HCEC 1CT (cell line): Measurements from ENCODE around the gene OR51D1.

Source experiments
- DNase-seq: peaks from one replicate; pipeline ENCODE4 v3.0.0-alpha.2; 2017

Gene OR51D1

DNA sequence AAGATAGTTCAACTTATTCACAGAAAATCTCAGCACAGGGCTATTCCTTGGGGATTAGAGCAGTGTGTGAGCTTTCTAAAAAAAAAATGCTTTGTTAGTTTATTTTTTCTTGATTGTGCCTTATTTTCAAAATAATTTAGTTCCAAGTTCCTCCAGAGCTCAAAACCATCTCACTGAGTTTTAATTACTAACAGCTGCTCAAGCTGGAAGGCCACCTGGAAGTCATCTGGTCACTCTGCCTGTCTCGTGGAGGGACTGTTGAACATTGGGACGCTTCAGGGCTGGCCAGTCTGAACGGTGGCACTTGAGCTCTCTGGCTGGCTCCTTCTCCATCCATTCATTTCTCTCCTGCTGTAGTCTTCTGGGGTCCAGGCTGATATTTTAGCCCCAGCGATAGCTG is 10.5 kb downstream of the OR51D1 start:
- no peak for DNase-seq

GRCh38 chr11:4654635-4655369 is 17.5 kb downstream of the OR51D1 start:
- DNase-seq: no peak

- DNase-seq: no peak
These were observed 21.6 kb downstream of the OR51D1 start for GRCh38 chr11:4658629-4659445.

GRCh38 chr11:4662876-4663275 is 25.6 kb downstream of the OR51D1 start:
- no peak for DNase-seq

DNA sequence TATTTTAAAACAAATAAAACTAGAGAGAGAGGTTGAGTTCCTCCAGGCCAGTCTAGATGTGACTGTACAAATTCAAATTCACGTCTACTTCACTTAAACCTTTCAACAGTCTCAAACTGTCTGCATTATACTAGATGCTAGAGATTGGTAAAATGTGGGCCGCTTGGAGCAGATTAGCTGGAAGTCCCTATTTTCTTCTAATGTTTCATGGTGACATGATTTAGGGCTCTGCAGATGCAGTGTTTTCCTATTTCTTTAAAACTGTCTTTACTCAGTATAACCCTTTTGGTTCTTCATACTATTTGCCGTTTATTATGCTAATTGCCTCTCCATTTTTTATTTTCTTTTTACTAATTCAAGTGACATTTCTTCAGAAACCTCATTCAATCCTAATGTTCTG is 26.9 kb downstream of the OR51D1 start:
- DNase-seq: no peak

DNA sequence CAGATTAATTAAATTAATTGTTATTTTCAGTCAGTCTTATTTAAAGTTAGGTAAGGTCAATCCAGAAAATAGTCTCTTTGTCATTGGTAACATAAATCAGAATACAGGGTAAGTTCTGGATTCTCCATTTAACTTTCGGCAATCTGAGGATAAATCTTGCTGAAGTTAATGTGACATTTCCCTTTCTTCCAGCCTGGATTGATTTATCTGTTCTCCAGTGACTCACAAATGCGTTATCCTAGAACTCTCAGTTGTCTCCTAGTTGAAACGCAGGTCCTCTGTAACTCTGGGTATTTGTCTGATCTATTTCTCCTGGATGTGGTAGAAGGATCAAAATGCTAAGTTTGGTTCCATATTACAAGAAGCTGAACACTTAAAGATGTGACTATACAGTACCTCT is 27.5 kb downstream of the OR51D1 start:
- peak; percentile 38 for DNase-seq

- peak; percentile 64 for DNase-seq
These were observed 28.1 kb downstream of the OR51D1 start for GRCh38 chr11:4665424-4665823.

DNA sequence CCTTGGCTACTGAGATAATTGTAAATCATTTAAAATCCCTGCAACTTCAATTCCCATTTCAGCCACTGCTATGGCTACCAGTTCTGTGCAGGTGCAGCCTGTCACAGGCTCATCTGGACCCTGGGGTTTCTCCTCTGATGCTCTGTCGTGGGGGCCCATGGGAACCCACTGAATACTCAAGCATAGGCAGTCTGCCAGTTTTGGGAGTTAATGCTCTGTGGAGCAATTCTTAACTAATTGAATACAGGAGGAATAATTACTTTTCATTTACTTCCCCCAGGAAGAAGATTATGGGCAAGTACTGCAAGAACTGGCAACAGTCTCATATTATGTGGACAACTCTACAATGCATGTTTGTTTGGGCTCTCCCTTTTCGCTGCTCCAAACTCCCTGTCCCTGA is 34.5 kb downstream of the OR51D1 start:
- DNase-seq: no peak

- peak; percentile 66 for DNase-seq
These were observed 35.2 kb downstream of the OR51D1 start for GRCh38 chr11:4672470-4672869.

GRCh38 chr11:4673781-4674180 is 36.5 kb downstream of the OR51D1 start:
- no peak for DNase-seq

- DNase-seq: no peak
These were observed 40.7 kb downstream of the OR51D1 start for GRCh38 chr11:4677948-4678347.

GRCh38 chr11:4680341-4680740 is 43.1 kb downstream of the OR51D1 start:
- DNase-seq: no peak

DNA sequence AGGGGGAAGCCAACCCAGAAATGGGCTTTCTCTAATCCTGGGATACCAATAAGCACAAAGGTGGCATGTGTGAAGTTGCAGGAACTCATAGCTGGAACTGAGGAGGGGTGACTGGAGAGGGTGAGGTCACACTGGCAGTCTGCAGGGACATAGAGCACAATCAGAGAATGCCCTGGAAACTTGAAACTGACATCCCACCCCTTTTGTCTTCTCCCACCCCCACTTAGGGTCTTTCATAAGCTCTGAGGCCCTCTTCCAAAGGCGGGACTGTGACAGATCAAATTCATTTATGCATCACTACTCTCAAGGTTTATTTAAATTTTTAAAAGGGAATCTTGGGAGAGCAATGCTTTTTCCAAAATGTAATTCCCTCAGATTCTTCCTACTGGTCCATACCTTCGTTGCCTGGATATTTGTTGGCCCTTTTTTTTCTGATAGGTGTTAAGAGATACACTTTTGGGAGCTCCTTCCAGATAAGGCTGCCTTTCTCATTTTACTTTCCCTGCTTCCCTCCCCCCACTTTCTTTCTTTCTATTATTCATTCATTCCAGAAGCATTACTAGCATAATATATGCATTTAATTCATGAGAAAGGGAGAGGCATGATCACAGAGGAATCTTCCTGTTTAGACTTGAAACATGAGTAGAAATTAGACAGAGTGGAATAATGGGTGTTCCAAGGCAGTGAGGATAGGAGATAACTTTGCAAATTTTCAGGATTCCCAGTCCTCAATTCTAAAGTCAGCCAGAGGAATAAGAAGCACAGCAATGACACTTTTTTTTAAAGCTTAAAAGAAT is 45.5 kb downstream of the OR51D1 start:
- DNase-seq: peak; percentile 72

DNA sequence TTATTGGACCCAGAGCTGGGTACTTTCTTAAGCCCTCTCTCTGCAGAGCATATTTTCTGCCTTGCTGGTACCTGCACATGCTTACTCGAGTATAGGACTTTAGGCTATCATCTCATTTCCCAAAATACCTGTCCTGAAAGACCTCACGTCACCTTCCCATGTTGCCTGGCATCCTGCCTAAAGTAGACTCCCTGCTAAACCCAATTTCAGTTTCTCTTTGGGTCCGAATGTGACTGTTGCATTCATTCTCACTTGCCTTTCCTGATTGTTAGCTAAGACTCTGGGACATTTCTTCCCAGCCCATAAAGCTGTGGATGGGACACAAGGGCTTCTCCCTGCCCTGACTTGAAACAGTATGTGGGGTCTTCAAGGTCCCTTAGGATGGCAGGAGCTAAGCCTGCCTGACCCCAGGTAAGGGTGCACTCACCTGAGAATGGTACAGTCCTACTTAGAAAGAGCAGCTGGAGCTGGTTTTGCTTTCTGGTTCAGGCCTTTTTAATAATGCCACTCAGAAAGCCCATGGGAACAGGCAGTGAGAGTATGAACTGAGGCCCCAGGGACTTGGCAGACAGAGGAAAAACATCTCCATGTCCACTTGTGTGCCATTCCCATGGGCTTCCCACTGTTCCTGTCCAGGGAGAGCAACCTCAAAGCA is 47.5 kb downstream of the OR51D1 start:
- DNase-seq: no peak
